Activated naive CD4-positive, alpha-beta T cell treated with anti-CD3 and anti-CD28 coated beads, Interleukin-2, amount 10 ng/mL, durations not matched to agents 7 days and 5 days (primary cell): ENCODE measurements around the gene ACOT7.
"Not testable (repeated sequence)": the region's sequence is repeated elsewhere in the genome, so short reads cannot be mapped to it uniquely, and the experiment has no call there.

Experiments
- CTCF ChIA-PET: fragments of 350-600 bp; sonication (Branson Sonifier 250); formaldehyde crosslinking; loops from one replicate; lab custom pipeline; 2021; ENCODE audit warnings: antibody characterized with exemption; lab: Charles Lee
- DNase-seq: peaks from one replicate; pipeline ENCODE4 v3.0.0-alpha.2; 2020
- H3K27ac Mint-ChIP-seq: one replicate; pipeline ENCODE4 v1.8.0; 2021; ENCODE audit warnings: mild to moderate bottlenecking, moderate library complexity, mixed read lengths
- H3K27me3 Mint-ChIP-seq: one replicate; pipeline ENCODE4 v1.8.0; 2021; ENCODE audit warnings: mild to moderate bottlenecking, mixed read lengths
- H3K36me3 Mint-ChIP-seq: one replicate; pipeline ENCODE4 v1.8.0; 2021; ENCODE audit warnings: mixed read lengths
- H3K4me1 Mint-ChIP-seq: one replicate; pipeline ENCODE4 v1.8.0; 2021; ENCODE audit warnings: mixed read lengths
- H3K4me3 Mint-ChIP-seq: one replicate; pipeline ENCODE4 v1.8.0; 2021; ENCODE audit warnings: mild to moderate bottlenecking, moderate library complexity, mixed read lengths
- H3K9me3 Mint-ChIP-seq: one replicate; pipeline ENCODE4 v1.8.0; 2021; ENCODE audit warnings: mixed read lengths

ACOT7 gene

DNA sequence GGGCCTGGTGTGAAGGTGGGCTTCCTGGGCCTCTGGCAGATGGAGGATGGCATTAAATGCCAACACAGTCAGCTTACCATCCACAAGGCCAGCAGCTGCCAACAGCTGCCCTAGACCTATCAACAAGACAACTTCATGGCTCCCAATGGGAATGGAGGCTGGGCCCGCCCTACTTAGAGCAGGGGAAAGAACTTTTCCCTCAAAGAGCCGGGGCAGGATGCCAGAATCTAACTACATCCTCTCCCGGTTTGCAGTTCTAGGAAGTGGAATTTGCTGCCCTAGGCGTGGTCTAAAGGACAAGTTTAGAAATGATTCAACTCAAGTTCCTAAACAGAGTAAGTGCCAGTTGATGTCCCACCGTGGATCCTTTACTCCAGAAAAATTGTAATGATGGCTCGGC is 170.9 kb downstream of the ACOT7 start:
- no peak for DNase-seq
- Mint-ChIP-seq H3K27me3 (peaks cover 5% of the 10 kb centered on the region), H3K36me3 (peaks cover 49% of the 10 kb centered on the region), H3K9me3 (no peaks in the 10 kb centered on the region), H3K4me1 (no peaks in the 10 kb centered on the region), H3K27ac (no peak overlapping the region), H3K4me3 (no peak overlapping the region)
- CTCF ChIA-PET = interaction anchor here (1.0 to 1.5 kb wide), 2 partner anchors 9 to 15 kb away, joined by 3 read pairs; no protein-coding TSS in a partner anchor

DNA sequence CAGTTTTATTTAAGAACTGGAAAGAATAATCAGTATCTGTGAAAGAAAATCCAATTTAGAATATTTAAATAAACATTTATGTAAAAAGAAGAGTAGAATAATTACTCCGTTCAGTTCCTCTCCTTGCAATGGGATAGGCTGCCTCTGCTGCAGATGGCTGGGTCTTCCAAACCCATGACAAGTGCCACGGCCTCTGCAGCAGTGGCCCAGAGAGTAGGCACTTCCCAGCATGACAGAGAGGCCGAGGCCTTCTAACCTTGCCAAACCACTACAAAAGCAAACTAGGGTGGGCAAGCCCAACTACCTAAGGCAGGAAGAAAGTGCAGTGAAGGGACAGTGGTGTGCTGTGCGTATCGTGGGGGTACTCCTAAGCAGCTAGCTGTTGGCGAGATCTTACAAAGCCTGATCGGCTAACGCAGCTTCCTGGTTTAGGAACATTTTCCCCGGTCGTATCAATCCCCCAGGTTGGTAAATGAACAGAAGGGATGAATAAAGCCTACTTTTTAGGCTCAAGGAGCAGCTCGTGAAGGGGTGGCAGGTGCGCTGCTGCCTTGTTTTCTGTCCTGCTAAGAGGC is 172.3 kb downstream of the ACOT7 start:
- CTCF ChIA-PET = interaction anchor here (1.0 to 1.5 kb wide), 2 partner anchors 16 kb away, joined by 3 read pairs; no protein-coding TSS in a partner anchor
- Mint-ChIP-seq H3K9me3 (no peaks in the 10 kb centered on the region), H3K36me3 (peaks cover 41% of the 10 kb centered on the region), H3K27ac (no peak overlapping the region), H3K4me1 (no peaks in the 10 kb centered on the region), H3K27me3 (peaks cover 10% of the 10 kb centered on the region), H3K4me3 (no peak overlapping the region)
- no peak for DNase-seq

DNA sequence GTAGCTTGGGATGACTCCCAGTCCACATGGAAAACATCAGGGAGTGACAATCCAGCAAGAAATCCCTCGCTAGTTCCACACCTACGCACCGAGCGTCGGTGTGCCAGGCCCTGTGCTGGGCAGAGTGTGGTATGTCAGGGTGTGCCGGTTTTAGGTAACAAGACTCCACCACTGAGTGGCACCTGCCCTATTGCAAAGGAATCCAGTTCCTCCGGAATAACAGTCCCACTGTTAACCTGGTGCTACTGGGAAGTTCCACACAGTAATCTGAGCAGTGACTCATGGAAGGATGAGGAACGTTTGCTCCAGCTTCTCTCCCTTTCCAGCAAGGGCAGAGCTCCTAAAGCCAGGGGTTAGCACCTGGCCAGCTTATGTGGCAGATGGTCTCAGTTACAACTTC is 173.3 kb downstream of the ACOT7 start:
- no peak for DNase-seq
- no peak overlapping the region for H3K4me3 Mint-ChIP-seq
- H3K36me3 Mint-ChIP-seq = peaks cover 32% of the 10 kb centered on the region
- H3K27ac Mint-ChIP-seq = no peak overlapping the region
- H3K4me1 Mint-ChIP-seq = no peaks in the 10 kb centered on the region
- peaks cover 19% of the 10 kb centered on the region for H3K27me3 Mint-ChIP-seq
- CTCF ChIA-PET = interaction anchor here (1.0 to 2.2 kb wide), 3 partner anchors 12 to 15 kb away, joined by 3 to 6 read pairs (median 3); no protein-coding TSS in a partner anchor
- no peaks in the 10 kb centered on the region for H3K9me3 Mint-ChIP-seq

DNA sequence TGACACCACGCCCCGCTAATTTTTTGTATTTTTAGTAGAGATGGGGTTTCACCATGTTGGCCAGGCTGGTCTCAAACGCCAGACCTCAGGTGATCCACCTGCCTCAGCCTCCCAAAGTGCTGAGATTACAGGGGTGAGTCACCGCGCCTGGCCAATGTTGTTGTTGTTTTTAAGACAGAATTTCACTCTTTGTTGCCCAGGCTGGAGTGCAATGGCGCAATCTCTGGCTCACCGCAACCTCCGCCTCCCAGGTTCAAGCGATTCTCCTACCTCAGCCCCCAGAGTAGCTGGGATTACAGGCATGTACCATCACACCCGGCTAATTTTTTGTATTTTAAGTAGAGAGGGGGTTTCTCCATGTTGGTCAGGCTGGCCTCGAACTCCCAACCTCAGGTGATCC is 173.9 kb downstream of the ACOT7 start:
- not testable (repeated sequence) for DNase-seq, H3K4me3 Mint-ChIP-seq, H3K27ac Mint-ChIP-seq, H3K4me1 Mint-ChIP-seq, H3K9me3 Mint-ChIP-seq
- CTCF ChIA-PET = interaction anchor here (1.0 to 2.2 kb wide), 3 partner anchors 11 to 15 kb away, joined by 3 to 6 read pairs (median 3); no protein-coding TSS in a partner anchor
- Mint-ChIP-seq H3K27me3 (peaks cover 25% of the 10 kb centered on the region), H3K36me3 (peaks cover 26% of the 10 kb centered on the region)

DNA sequence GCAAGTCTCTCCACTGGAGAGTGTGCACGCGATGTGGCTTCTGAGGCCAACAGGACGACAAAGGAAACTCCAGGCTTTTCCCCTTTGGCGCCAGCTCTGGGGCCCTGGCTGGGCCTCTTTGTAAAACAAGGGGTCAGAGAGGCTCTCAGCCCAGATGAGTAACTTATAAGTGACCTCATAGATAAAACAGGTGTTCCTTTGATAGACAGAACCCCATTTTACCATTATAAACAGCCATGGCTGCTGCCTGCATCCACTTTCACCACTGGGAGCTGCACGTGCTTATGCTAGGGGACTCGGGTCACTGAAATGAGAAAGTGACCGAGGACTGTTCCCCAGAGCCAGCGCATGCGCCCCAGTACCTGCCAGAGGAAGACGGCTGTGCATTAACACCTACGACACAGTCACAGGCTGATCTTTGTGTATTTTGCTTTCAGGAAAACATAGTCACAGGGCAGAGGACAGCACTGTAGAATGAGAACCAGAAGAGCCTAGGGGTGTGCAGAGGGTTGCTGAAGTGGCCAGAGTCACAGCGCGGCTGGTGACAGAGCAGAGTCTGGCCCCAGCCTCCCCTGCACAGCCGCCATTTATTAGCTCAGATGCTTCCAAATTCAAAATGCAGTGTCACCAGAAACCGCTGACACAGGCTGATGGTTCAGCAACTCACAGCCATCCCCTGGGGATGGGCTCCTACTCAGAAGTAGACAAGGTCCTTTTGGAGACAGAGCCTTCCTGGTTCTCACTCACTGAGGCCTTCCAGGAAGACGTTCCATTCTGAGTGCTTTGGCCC is 175.0 kb downstream of the ACOT7 start:
- CTCF ChIA-PET = interaction anchor here (1.6 to 2.2 kb wide), 3 partner anchors 13 to 20 kb away, joined by 5 to 6 read pairs (median 6); partner anchors contain the start of gene RNF207
- Mint-ChIP-seq H3K27ac (no peak overlapping the region), H3K9me3 (no peaks in the 10 kb centered on the region), H3K27me3 (peaks cover 28% of the 10 kb centered on the region), H3K4me3 (no peak overlapping the region), H3K4me1 (no peaks in the 10 kb centered on the region), H3K36me3 (peaks cover 17% of the 10 kb centered on the region)
- no peak for DNase-seq
